HepG2 (cell line): ENCODE results near the gene BCAM. TPM values are rescaled to one million over a fixed set of nuclear protein-coding genes. Genes with fewer than 3 reads are reported as not detected.

ENCODE experiments used
- DNMT3B ChIP-seq: conservative IDR thresholded peaks from 2 replicates; pipeline ENCODE4 v1.6.1; 2016; ENCODE audit warnings: missing biosample characterization, control low read depth
- GATAD1 ChIP-seq: IDR thresholded peaks from 2 replicates; pipeline ENCODE4 v1.6.1; 2016; ENCODE audit warnings: missing genetic modification reagents, missing compliant biosample characterization
- RCOR2 ChIP-seq: IDR thresholded peaks from 2 replicates; pipeline ENCODE4 v1.6.1; 2016; ENCODE audit warnings: missing biosample characterization, missing genetic modification reagents
- REXO4 ChIP-seq: sonication (generic); formaldehyde crosslinking; IDR thresholded peaks from 2 replicates; pipeline ENCODE4 v1.8.0; 2022; ENCODE audit warnings: missing genetic modification reagents, mild to moderate bottlenecking, borderline replicate concordance
- SALL2 ChIP-seq: sonication (generic); formaldehyde crosslinking; IDR thresholded peaks from 2 replicates; pipeline ENCODE4 v1.8.1; 2023; ENCODE audit warnings: mild to moderate bottlenecking, missing genetic modification reagents, inconsistent platforms
- SMAD9 ChIP-seq: sonication (generic); formaldehyde crosslinking; IDR thresholded peaks from 2 replicates; pipeline ENCODE4 v1.5.1; 2020; ENCODE audit warnings: mild to moderate bottlenecking, missing genetic modification reagents
- ZFP62 ChIP-seq: sonication (generic); formaldehyde crosslinking; IDR thresholded peaks from 2 replicates; pipeline ENCODE4 v1.4.0; 2020; ENCODE audit warnings: missing genetic modification reagents
- ZNF256 ChIP-seq: sonication (generic); formaldehyde crosslinking; conservative IDR thresholded peaks from 2 replicates; pipeline ENCODE4 v1.4.0; 2020; ENCODE audit warnings: missing genetic modification reagents
- ZNF616 ChIP-seq: sonication (generic); formaldehyde crosslinking; IDR thresholded peaks from 2 replicates; pipeline ENCODE4 v1.5.0; 2020; ENCODE audit warnings: low read depth, mild to moderate bottlenecking, missing genetic modification reagents
- ZNF749 ChIP-seq: sonication (generic); formaldehyde crosslinking; IDR thresholded peaks from 2 replicates; pipeline ENCODE4 v1.8.0; 2022; ENCODE audit warnings: mild to moderate bottlenecking, missing genetic modification reagents, moderate library complexity, borderline replicate concordance
- ZNF775 ChIP-seq: sonication (generic); formaldehyde crosslinking; IDR thresholded peaks from 2 replicates; pipeline ENCODE4 v1.4.0; 2020; ENCODE audit warnings: missing genetic modification reagents, mild to moderate bottlenecking, moderate library complexity, borderline replicate concordance
- polyA plus RNA-seq, 8 experiments: library from polyadenylated mRNA; depleted of rRNA in 3 of 8; stranded (reverse) in 7 of 8; unstranded in 1 of 8; fragments of >200 nt; fragmentation: Illumina TruSeq in 4 of 8; extraction: Trizol in 4 of 8; gene quantifications; 2 replicates each; pipeline versions ENCODE4 v1.2.1 to v1.2.3, GENCODE V29; 2011 to 2016; ENCODE audit warnings: low read depth in 4 of 8, missing spikeins in 1 of 8, mixed read lengths in 1 of 8; ENCODE audit not compliant: insufficient read depth in 1 of 8
- total RNA-seq, 5 experiments: library from RNA; depleted of rRNA; stranded (reverse); fragments of >200 nt; fragmentation: Illumina TruSeq; extraction: Trizol; gene quantifications; 2 replicates each; pipeline ENCODE4 v1.2.3, GENCODE V29; 2016; ENCODE audit warnings: low read depth in 1 of 5
- TF ChIP-seq, protein P1 (sequence below): sonication (generic); formaldehyde crosslinking; IDR thresholded peaks from 2 replicates; pipeline ENCODE4 v1.8.0; 2022; ENCODE audit warnings: low read depth, missing genetic modification reagents
- TF ChIP-seq, protein P2 (sequence below): sonication (generic); formaldehyde crosslinking; IDR thresholded peaks from 2 replicates; pipeline ENCODE4 v1.4.0; 2020; ENCODE audit warnings: mild to moderate bottlenecking, missing genetic modification reagents
- TF ChIP-seq, protein P3 (sequence below): sonication (generic); formaldehyde crosslinking; IDR thresholded peaks from 2 replicates; pipeline ENCODE4 v1.9.0; 2021; ENCODE audit warnings: missing genetic modification reagents, mild to moderate bottlenecking, borderline replicate concordance
- TF ChIP-seq, protein P4 (sequence below): sonication (generic); formaldehyde crosslinking; IDR thresholded peaks from 2 replicates; pipeline ENCODE4 v1.9.0; 2021; ENCODE audit warnings: mild to moderate bottlenecking, missing genetic modification reagents

The BCAM gene
- total and polyA plus RNA-seq, 2 of the 13 experiments (the other 11 are each of a cell fraction or from before 2014, with no cell fraction given), result 51.2 to 62.7 TPM

DNA sequence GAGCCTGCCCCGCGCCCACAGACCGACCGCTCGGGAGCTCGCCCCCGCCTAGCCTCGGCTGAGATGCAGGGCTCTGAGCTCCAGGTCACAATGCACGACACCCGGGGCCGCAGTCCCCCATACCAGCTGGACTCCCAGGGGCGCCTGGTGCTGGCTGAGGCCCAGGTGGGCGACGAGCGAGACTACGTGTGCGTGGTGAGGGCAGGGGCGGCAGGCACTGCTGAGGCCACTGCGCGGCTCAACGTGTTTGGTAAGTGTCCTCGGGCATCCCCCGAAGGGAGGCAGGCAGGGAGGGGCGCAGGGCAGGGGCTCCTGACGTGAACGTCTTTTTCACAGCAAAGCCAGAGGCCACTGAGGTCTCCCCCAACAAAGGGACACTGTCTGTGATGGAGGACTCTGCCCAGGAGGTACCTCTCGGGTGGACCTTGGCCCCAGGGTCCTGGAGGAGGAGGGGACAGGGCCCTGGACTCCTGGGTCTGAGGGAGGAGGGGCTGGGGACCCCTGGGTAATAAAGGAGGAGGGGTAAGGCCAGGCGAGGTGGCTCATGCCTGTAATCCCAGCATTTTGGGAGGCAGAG is 3.3 kb downstream of the BCAM start (continued):
- TF ChIP-seq GATAD1 (CRISPR knock-in tag) (no peak), ZFP62 (CRISPR knock-in tag) (no peak), ZNF749 (CRISPR knock-in tag) (no peak), DNMT3B (CRISPR knock-in tag) (no peak), ZNF256 (no peak), SMAD9 (CRISPR knock-in tag) (no peak), RCOR2 (CRISPR knock-in tag) (peak; percentile 70; the same call in 1 of the 2 replicates), ZNF616 (CRISPR knock-in tag) (no peak), SALL2 (CRISPR knock-in tag) (no peak), REXO4 (CRISPR knock-in tag) (no peak), ZNF775 (CRISPR knock-in tag) (no peak)
- TF ChIP-seq, protein P1, sequence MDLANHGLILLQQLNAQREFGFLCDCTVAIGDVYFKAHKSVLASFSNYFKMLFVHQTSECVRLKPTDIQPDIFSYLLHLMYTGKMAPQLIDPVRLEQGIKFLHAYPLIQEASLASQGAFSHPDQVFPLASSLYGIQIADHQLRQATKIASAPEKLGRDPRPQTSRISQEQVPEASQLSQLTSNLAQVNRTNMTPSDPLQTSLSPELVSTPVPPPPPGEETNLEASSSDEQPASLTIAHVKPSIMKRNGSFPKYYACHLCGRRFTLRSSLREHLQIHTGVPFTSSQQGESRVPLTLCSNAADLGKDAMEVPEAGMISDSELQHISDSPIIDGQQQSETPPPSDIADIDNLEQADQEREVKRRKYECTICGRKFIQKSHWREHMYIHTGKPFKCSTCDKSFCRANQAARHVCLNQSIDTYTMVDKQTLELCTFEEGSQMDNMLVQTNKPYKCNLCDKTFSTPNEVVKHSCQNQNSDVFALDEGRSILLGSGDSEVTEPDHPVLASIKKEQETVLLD (CRISPR knock-in tag), result no peak
- TF ChIP-seq, protein P2, sequence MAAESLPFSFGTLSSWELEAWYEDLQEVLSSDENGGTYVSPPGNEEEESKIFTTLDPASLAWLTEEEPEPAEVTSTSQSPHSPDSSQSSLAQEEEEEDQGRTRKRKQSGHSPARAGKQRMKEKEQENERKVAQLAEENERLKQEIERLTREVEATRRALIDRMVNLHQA (CRISPR knock-in tag), result no peak
- TF ChIP-seq, protein P3, sequence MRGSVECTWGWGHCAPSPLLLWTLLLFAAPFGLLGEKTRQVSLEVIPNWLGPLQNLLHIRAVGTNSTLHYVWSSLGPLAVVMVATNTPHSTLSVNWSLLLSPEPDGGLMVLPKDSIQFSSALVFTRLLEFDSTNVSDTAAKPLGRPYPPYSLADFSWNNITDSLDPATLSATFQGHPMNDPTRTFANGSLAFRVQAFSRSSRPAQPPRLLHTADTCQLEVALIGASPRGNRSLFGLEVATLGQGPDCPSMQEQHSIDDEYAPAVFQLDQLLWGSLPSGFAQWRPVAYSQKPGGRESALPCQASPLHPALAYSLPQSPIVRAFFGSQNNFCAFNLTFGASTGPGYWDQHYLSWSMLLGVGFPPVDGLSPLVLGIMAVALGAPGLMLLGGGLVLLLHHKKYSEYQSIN (CRISPR knock-in tag), result no peak
- TF ChIP-seq, protein P4, sequence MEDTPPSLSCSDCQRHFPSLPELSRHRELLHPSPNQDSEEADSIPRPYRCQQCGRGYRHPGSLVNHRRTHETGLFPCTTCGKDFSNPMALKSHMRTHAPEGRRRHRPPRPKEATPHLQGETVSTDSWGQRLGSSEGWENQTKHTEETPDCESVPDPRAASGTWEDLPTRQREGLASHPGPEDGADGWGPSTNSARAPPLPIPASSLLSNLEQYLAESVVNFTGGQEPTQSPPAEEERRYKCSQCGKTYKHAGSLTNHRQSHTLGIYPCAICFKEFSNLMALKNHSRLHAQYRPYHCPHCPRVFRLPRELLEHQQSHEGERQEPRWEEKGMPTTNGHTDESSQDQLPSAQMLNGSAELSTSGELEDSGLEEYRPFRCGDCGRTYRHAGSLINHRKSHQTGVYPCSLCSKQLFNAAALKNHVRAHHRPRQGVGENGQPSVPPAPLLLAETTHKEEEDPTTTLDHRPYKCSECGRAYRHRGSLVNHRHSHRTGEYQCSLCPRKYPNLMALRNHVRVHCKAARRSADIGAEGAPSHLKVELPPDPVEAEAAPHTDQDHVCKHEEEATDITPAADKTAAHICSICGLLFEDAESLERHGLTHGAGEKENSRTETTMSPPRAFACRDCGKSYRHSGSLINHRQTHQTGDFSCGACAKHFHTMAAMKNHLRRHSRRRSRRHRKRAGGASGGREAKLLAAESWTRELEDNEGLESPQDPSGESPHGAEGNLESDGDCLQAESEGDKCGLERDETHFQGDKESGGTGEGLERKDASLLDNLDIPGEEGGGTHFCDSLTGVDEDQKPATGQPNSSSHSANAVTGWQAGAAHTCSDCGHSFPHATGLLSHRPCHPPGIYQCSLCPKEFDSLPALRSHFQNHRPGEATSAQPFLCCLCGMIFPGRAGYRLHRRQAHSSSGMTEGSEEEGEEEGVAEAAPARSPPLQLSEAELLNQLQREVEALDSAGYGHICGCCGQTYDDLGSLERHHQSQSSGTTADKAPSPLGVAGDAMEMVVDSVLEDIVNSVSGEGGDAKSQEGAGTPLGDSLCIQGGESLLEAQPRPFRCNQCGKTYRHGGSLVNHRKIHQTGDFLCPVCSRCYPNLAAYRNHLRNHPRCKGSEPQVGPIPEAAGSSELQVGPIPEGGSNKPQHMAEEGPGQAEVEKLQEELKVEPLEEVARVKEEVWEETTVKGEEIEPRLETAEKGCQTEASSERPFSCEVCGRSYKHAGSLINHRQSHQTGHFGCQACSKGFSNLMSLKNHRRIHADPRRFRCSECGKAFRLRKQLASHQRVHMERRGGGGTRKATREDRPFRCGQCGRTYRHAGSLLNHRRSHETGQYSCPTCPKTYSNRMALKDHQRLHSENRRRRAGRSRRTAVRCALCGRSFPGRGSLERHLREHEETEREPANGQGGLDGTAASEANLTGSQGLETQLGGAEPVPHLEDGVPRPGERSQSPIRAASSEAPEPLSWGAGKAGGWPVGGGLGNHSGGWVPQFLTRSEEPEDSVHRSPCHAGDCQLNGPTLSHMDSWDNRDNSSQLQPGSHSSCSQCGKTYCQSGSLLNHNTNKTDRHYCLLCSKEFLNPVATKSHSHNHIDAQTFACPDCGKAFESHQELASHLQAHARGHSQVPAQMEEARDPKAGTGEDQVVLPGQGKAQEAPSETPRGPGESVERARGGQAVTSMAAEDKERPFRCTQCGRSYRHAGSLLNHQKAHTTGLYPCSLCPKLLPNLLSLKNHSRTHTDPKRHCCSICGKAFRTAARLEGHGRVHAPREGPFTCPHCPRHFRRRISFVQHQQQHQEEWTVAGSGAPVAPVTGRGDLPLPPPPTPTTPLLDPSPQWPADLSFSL (CRISPR knock-in tag), result no peak
